Stimulated activated CD8-positive, alpha-beta memory T cell treated with anti-CD3 and anti-CD28 coated beads, Interleukin-4, amount 100 ng/mL, for 4 hours (primary cell): ENCODE measurements around the gene TSHZ2.

Experiments
- DNase-seq, 2 donors: peaks; one replicate each; pipeline ENCODE4 v3.0.0-alpha.2; 2020; ENCODE audit warnings: low read depth in 2 of 2, low spot score in 1 of 2

TSHZ2 gene

GRCh38 chr20:53124075-53124551 is 152.0 kb downstream of the TSHZ2 start:
- no peak for DNase-seq

DNA sequence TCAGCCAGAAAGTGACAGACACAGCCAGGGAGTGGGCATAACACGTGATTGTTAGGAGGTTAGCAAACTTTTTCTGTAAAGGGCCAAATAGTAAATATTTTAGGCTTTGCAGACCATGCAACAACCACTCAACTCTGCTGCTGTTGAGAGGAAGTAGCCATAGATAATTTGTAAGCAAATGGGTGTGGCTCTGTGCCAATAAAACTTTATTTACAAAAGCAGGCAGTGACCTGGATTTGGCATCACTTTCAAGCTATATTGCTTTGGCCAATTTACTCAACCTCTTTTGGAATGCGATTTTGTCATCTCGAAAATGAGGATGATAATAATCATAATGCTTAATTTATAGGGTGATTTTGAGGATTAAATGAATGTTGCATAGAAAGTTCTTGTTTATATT is 152.6 kb downstream of the TSHZ2 start:
- no peak for DNase-seq

- DNase-seq, result no peak
Observed at GRCh38 chr20:53126185-53126584, 154.0 kb downstream of the TSHZ2 start.

GRCh38 chr20:53127027-53127426 is 154.9 kb downstream of the TSHZ2 start:
- DNase-seq, result no peak

- no peak for DNase-seq
Observed at GRCh38 chr20:53128004-53128403, 155.8 kb downstream of the TSHZ2 start.

DNA sequence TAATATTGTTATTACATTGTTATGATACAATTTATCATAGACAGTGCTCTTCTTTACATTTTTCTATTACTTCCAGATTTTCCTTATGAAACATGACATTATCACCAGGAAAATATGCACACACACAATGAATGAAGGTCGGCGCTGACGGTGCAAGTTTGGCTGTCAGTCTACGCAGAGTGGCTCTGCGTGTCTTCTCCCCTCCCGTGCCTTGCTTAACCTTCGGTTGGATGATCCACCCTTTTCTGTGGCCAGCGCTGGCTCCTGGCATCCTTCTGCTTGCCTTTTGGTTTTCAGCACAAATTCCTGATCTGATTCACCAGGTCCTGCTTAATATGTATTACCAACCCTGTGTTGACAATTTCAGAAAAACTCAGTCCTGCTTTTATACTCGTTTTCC is 157.4 kb downstream of the TSHZ2 start:
- no peak for DNase-seq

DNA sequence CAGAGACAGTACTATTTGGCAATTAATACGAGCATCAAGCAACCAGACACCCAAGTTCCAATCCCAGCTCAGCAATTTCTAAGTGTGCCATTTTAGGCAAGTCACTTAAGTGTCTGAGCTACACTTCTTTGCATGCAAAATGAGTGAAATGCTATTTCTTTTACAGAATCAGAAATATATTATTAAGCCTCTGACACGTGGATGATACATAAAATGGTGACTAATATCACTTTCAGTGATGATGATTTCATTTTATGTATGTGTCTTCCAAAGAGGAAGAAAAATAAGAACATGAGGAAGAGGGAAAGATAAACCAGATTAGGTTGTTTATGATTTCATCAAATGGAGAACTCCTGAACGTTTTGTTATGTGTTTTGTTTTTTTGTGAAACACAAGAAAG is 158.6 kb downstream of the TSHZ2 start:
- no peak for DNase-seq

GRCh38 chr20:53133125-53133524 is 161.0 kb downstream of the TSHZ2 start:
- no peak for DNase-seq

- no peak for DNase-seq
Observed at GRCh38 chr20:53133628-53134027, 161.5 kb downstream of the TSHZ2 start.

DNA sequence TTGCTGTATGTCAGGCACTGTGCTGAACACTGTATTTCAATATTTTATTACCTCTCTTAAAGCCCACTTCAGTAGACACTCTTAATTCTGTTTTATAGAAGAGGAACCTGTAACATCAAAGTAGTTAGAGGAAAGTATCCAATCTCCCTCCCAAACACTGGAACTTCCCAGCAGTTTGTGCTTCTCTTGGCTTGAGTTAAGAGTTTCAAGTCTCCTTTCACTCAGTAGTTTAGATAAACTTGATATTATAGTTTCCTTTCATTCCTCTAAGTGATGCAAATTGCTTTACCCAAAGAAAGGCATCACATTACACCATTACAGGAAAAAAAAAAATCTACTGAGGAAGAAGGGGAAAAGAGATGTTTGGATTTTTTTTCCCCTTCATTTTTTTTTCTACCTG is 164.3 kb downstream of the TSHZ2 start:
- DNase-seq, result no peak

DNA sequence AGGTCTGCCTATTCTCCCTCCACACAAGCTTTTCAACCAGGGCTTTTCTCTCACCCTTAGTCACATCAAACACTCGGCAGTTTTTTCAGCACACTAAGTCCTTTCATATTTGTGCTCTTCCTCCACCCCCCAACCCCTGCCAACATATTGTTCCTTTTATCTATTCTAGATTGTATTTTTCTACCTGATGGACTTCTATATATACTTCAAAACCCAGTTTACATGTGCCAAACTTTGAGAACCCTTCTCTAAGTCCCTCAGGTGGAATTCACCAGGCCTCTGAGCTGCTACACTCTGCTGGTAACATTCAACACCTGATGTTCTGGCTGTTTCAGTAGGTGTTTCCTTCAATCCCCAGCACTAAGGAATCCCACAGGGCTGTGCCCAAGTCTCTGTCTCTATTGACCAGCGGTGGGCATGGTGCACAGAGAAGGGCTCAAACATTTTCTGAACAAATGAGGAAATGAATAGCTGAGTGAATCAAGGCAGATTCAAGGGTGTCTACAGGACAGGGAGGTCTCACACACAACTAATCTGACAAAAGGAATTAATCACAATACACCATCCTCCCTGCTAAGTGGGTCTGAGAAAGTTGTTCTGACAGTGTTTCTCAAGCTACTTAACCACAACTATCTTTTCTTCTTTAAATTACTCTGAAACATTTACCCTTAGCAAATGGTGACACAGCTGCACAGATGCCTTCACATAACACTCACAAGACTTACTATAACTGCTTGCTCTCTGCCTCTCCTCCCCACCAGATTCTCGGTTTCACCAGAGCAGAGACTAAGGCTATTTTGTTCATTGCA is 166.5 kb downstream of the TSHZ2 start:
- DNase-seq, result no peak

DNA sequence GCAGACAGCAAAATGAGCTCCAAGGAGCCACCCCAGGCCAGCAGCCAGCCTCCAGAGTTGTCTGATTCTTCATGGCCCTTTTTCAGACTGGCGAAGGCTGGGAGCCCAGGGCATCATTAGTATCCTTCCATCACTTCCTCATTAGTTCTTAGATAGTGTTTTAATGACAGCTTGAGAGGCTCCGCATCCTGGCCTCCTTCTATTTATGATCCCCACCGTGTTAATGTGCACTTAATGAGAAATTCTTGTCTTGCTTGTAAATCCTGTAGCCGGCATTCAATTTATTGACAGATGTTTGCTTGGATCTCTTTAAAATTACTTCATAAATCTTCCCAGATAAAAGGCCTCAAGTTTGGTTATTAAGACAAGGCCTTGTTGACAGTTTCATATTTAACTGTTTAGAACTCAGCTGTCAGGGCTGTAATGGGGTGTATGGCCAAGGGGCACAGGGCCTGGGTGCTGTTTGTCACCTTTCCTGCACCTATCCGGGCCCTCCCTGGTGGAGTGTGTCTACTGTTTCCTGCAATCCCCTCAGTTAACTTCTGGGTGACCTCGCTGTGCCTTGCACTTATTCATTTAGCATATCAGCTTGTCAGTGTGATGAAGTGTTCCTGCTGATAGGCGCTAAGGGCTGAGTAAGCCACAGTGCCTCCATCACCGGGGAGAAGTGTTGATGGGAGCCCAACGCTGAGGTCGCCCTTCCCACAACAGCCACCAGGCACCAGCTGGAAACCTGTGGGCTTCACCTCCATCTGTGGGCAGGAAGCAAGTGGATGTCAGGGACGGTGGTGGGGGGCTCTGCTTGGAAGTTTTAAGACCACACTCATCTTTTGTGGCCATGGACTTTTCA is 169.3 kb downstream of the TSHZ2 start:
- no peak for DNase-seq

DNA sequence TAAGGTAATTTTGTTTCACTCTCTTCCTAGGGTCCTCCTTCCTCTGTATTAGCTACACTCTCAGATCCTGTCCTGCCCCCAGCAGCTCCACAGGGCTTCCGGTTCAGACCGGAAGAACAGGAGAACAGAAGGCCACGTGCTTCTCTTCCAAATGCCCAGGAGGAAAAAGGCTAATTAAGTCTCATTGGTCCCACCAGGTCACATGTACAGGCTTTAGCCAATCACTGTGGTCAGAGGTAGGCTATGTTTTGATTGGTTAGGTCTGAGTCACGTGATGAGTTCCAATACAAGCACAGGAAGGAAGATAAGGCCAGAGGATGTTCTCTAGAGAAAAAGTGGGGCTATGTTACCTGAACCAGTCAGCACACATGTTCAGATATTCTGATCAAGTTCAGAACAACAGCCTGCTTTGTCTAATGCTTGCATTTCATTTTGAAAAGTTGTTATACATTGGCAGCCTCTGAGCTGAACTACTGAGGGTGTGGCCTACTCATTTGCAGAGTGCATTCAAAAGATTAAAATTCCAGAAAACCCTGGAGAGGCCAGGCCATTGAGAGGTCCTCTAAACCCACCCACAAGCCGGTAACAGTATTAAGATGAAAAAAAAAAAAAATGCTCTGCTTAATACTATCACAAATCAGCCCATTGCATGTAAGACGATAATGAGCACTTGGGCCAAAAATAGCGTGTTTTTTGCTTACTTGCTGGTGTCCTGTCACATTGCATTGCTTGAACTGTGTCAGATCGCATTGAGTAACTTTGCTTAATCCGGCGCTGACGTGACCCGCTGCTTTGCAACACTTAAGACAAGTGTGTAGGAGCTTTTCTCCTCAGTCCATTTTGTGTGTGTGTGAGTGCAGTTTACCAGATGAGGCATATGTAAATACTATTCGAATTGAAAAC is 170.3 kb downstream of the TSHZ2 start:
- no peak for DNase-seq

- no peak for DNase-seq
Observed at GRCh38 chr20:53146201-53146891, 174.2 kb downstream of the TSHZ2 start.

- no peak for DNase-seq
Observed at GRCh38 chr20:53148771-53149147, 176.6 kb downstream of the TSHZ2 start.

GRCh38 chr20:53149148-53149889 is 177.2 kb downstream of the TSHZ2 start:
- DNase-seq, result no peak

- DNase-seq, result no peak
Observed at GRCh38 chr20:53149890-53150205, 177.7 kb downstream of the TSHZ2 start.

- DNase-seq, result no peak
Observed at GRCh38 chr20:53150532-53150931, 178.4 kb downstream of the TSHZ2 start.

DNA sequence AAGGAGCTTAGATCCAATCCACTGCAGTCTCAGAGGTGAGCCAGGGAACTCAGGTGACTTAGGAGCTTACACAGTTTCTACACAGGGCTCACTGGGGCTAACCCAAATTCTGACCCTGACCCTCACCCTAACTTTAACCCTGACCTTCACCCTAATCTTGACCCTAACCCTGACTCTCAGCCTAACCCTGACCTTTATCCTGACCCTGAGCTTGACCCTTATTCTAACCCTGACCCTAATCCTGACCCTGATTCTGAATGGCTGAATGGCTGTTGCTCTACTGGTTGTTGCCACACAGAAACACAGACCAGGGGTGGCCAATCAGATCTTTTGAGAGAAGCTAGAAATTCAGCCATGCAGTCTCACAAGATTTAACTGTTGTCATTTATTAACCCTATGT is 180.1 kb downstream of the TSHZ2 start:
- no peak for DNase-seq

- no peak for DNase-seq
Observed at GRCh38 chr20:53154540-53154939, 182.4 kb downstream of the TSHZ2 start.
